ENCODE data around the gene LTBP2.

Gene LTBP2

DNA sequence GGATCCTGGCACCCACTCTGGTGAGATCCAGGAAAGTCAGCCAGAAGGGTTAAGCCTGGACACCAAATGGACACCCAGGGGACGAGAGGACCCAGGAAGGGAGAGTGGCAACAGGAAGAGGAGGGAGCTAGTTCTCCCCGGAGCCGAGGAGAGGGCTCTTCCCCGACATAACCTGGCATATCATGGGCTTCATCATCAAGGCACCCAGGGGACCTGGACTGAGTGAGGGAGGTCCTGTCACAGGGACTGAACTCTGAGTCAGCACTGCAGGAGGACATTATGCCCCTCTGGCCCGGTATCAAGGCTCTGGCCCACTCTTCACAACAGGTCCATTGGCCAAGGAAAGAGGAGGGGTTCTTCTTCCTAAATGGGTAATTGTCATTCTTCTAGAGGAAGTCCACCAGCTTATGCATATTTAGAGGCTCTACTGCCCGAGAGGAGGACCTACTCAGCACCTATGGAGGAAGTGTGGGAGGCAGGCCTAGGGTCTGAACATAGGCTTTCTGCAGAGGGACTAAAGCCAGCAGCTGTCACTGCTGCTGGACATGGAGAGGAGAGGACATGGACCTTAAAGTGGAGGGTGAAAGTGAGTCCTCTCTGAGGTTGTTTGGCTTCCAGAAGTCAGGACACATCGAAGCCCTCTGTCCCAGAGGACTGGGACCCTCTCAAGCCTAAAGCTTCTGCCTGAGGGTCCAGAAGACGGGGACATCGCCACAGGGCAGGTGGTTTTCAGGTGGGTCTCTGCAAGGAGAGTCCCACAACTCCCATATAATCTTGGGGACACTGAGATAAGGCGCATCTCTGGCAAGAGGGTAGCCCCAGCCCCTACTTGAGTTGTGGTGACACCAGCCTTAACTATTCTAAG, 99.8 kb downstream of the LTBP2 start:
- no peak for TF ChIP-seq POLR2A (IDR thresholded peaks at IDR 0.05; ENCODE audit: low read depth, low read length)
- FAIRE-seq (no peak), DNase-seq (ENCODE audit: insufficient read length, low spot score) (no peak)

DNA sequence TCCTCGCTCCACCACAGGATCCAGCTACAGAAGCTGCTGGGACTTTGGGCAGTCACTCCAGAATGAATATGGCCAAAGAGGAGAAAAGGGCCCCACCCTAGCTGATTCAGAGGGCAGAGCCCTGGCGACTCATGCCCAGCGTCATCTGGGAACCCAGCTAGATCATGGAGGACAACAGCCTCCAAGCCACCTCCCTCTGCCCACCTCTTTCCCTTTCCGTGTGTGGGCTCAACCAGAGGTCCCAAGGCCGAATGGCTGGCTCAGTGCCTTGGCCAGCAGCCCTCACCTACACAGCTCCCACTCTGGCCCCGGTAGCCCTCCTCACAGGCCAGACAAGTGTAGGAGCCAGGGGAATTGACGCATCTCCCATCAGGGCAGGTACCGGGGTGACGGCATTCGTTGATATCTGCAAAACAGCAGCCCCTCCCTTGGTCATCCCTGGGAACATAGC, 101.1 kb downstream of the LTBP2 start:
- TF ChIP-seq POLR2A (IDR thresholded peaks at IDR 0.05; ENCODE audit: low read depth, low read length), result no peak
- DNase-seq (ENCODE audit: insufficient read length, low spot score), result peak; percentile 45
- no peak for FAIRE-seq

DNA sequence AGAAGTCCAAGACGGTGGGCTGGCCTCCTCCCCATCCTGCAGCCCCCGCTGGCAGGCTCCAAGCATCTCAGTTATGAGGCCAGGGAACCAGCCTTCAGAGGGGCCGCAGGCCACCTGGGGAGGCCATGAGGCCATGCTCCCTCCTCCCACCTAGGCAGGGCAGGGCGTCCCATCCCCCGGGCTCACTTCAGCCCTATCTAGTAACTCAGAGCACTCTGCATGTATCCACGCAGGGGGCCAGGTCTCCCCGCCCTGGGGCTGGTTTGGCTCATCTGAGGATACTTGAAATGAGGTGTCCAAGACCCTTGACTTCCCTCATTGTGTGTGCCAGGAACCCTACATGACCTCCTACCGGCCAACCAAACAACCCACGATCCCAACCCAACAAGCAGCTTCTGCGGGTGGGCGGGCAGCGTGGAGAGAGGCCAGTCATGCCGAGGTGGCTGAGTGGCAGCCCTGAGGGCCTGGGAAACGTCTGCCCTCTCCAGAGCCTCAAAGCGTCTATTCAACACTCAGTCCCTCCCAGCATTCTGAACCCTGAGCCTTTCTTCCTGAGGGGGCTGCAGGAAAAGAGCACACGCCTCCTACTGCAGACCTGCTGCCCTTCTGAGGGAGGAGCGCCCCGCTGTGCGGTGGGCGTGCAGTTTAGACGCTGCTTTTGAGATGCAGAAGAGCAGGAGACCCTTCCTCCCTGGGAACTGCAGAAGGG, 101.7 kb downstream of the LTBP2 start:
- DNase-seq (ENCODE audit: insufficient read length, low spot score) (no peak), FAIRE-seq (no peak)
- TF ChIP-seq POLR2A (IDR thresholded peaks at IDR 0.05; ENCODE audit: low read depth, low read length), result no peak

DNA sequence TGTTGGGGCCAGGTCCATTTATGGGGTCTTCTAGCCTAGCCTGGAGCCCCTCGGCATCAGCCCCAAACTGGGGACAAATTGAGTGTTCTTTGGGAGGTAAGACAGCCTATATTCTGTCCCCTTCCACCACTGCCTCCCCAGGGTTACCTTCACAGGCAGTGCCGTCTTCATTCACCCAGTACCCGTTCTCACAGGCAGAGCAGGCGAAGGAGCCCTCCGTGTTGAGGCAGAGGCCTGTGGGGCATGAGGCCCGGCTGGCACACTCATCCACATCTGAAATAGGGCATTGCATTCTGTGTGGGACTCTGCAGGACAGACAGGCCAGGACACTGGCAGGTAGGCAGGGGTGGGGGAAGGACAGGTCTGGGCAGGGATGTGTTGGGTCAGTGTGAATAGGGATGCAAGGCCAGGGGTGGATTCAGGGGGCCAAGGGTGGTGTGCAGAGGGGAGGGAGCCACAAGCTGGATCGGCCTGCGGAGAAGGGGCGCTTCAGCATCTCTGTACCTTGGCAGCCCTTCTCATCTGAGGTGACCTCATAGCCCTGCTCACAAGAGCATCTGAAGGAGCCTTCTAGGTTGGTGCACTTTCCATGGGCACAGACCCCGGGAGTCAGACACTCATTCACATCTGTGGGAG, 102.3 kb downstream of the LTBP2 start:
- FAIRE-seq (no peak), DNase-seq (ENCODE audit: insufficient read length, low spot score) (no peak)
- TF ChIP-seq POLR2A (IDR thresholded peaks at IDR 0.05; ENCODE audit: low read depth, low read length), result no peak

DNA sequence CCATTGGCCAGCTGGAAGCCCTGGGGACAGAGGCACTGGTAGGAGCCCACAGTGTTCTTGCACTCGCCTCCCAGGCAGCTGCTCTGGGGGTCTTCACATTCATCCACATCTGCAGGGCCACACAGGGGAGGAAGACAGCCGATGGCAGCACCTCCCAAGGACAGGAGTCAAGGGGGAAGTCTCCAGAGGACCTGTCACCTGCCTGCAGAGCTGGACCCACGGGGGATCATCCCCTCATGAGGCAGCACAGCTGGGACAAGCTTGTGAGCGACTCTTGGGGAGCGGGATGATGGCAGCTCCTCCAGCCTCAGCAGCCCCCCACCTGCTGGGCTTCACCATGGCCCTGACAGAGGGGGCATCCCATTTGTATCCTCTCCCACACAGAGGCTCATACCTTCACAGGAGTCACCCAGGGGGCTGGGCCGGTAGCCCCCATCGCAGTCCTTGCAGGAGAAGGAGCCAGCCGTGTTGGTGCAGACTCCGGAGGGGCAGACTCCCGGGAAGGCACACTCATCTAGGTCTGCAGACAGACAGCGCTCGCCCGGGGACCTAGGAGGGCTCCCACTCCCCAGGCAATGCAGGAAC, 103.1 kb downstream of the LTBP2 start:
- FAIRE-seq, result no peak
- no peak for DNase-seq (ENCODE audit: insufficient read length, low spot score)
- TF ChIP-seq POLR2A (IDR thresholded peaks at IDR 0.05; ENCODE audit: low read depth, low read length), result no peak

DNA sequence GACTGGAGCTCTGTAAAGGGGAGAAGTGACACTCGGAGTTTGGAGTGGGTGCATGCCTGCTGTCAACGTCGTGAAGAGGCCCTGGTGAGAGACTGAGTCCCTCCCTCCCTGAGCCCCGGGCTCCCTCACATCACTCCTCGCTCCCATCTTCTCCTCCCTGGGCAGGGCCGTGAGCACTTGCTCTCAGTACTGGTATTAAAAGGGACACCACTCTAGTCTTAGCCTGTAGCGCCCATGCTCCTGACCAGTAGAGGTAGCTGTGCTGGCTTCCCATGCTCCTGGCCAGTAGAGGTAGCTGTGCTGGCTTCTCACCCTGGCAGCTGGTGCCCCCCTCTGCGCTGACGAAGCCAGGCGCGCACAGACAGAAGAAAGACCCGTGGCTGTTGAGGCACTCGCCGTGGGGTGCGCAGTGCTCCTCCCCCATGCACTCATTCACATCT, 103.7 kb downstream of the LTBP2 start:
- TF ChIP-seq POLR2A (IDR thresholded peaks at IDR 0.05; ENCODE audit: low read depth, low read length), result no peak
- no peak for FAIRE-seq
- no peak for DNase-seq (ENCODE audit: insufficient read length, low spot score)

DNA sequence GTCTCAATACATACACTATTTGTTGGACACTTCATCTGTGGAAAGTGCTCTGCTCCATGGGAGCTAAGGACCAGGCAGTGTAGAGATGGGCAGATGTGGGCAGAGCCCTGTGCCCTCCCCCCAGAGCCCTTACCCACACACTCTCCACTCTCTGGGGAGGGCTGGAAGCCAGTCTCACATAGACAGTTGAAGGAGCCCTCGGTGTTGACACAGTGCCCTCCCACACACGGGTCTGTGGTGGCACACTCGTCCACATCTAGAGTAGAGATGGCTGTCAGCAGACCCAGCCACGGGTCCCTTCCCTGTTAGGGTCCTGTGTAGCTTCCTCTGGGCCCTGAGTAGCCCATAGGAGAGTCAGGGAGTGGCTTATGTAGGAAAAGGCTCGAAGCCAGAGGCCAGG, 104.2 kb downstream of the LTBP2 start:
- DNase-seq (ENCODE audit: insufficient read length, low spot score), result no peak
- FAIRE-seq, result no peak
- TF ChIP-seq POLR2A (IDR thresholded peaks at IDR 0.05; ENCODE audit: low read depth, low read length), result no peak

DNA sequence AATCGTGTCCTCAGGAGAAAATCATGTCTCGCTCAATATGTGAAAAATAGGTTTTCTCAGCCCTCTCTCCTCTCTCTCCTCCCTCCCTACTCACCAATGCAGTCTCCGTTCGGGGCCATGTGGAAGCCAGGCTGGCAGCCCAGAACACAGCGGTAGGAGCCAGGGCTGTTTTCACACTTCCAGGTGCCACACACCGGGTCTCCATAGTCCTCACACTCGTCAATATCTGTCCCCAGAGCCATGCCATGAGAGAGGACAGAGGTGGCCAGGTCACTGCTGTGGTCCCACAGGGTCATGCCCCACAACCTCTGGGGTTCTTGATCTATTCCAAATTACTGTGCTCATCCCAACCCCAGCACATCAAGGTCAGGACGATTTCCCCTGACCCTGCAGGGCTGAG, 105.0 kb downstream of the LTBP2 start:
- TF ChIP-seq POLR2A (IDR thresholded peaks at IDR 0.05; ENCODE audit: low read depth, low read length), result no peak
- FAIRE-seq (no peak), DNase-seq (ENCODE audit: insufficient read length, low spot score) (no peak)

DNA sequence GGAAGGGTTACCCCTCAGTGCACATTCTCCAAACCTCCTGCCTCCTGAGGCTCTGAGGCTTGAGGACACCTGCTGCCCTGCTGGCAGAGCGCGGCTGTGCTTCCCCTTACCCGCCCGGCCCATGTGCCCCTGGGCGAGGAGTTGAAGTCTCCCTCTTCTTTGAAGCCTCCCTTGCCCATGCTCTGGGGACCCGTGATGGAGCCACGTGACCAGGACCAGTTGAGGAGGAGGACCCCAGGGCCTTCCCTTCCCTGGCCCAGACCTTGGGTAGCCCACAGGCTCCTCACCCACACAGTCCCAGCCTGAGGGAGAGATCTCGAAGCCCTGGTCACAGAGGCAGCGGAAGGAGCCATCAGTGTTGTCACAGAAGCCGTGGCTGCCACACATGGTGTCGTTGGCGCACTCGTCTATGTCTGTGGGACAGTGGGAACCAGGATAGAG, 105.6 kb downstream of the LTBP2 start:
- DNase-seq (ENCODE audit: insufficient read length, low spot score), result no peak
- no peak for FAIRE-seq
- no peak for TF ChIP-seq POLR2A (IDR thresholded peaks at IDR 0.05; ENCODE audit: low read depth, low read length)

DNA sequence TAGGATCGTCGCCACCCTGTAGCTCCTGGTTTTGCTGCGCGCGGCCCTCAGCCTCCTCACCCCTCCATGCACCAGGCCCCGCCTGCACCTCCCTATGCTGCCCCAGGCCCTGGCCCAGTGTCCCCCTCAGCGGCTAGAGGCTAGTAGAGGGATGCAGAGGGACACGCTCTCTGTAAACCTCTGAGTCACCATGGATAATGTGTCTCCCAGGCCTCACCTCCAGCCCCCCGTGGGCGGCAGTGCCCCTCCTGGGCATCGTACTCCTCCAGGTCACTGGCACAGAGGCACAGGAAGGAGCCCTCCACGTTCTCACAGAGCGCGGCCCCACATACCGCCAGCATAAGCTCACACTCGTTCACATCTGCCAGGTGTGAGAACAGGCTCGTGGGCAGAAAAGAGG, 106.2 kb downstream of the LTBP2 start:
- TF ChIP-seq POLR2A (IDR thresholded peaks at IDR 0.05; ENCODE audit: low read depth, low read length), result no peak
- DNase-seq (ENCODE audit: insufficient read length, low spot score) (no peak), FAIRE-seq (no peak)

DNA sequence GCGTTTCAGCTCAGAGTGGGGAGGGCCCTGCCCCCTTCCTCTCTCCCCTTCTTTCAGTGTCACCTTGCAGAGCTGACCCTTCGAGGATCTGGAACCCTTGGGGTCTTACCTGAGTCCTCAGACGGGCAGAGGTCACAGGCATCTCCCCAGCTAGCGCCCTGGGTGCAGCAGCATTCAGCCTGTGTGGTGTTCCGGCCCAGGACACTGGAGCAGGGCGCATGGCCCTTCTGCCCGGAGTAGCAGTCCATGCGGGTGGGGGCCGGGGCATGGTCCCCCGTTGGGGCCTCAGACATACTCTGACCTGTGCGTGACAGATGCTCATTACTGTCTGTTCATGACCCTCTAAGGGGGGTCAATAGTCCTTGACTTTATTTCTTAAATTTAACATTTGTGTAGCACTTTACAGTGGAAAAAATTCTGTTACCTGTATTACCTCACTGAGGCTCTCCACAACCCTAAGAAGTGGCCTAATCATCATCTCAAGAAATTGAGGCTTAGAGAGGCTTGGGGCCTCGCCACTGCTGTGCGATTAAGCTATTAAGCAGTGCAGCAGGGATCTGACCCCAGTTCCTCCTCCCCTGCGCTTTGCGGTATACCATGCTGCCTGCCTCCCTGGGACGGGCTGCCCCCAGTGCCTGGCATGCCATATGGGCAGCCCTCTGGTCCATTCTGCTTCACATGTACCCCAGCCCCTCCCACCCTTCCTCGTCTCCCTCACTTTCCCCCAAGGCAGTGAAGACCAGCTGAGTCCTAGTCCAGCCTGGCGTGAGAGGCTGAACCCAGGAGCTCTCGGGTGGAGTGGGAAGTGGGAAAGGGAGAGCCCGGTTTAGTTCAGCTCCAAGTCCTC, 106.9 kb downstream of the LTBP2 start:
- FAIRE-seq (no peak), DNase-seq (ENCODE audit: insufficient read length, low spot score) (no peak)
- TF ChIP-seq POLR2A (IDR thresholded peaks at IDR 0.05; ENCODE audit: low read depth, low read length), result no peak

DNA sequence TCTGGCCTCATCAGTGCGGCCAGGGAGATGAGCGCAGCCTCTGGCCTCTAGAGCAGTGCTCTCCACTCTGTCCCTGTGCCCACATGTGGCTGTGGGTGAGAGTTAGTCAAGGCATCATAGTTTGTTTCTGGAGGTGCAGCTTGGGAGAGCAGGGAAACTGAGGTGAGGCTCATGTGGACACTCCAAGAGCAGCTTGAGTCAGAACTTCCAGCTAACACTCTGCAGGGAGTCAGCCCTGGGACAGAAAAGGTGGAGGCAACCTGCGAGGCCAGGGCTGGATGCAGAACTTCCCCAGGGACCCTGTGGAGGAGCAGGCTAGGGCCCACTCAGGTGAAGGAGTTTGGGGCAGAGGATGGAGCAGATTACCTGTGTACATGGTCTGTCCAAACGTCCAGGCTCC, 107.6 kb downstream of the LTBP2 start:
- TF ChIP-seq POLR2A (IDR thresholded peaks at IDR 0.05; ENCODE audit: low read depth, low read length), result no peak
- DNase-seq (ENCODE audit: insufficient read length, low spot score) (no peak), FAIRE-seq (no peak)

DNA sequence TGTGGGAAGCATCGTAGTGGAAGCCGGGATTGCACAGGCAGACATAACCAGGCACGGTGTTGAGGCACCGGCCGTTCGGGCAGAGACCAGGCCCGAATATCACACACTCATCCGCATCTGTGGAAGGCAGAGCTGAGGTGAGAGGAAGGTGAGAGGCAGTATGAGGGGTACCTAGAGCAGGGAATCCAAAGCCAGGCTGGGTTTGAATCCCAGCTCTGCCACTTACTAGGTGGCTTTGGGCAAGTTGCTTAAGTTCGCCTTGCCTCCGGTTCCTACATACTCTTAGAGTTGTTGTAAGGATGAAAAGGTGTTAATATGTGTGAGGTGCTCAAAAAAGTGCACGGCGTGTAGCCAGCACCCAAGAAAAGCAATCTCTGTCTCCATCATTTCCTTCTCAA, 108.1 kb downstream of the LTBP2 start:
- FAIRE-seq, result no peak

More for the DNA sequence above, 108.1 kb downstream of the LTBP2 start:
- DNase-seq (ENCODE audit: insufficient read length, low spot score), result no peak
- no peak for TF ChIP-seq POLR2A (IDR thresholded peaks at IDR 0.05; ENCODE audit: low read depth, low read length)

Measured in H54 (cell line).